ENCODE data around the gene PLB1. TPM values are rescaled to one million over a fixed set of nuclear protein-coding genes. Genes with fewer than 3 reads are reported as not detected.

Gene PLB1
- total and polyA plus RNA-seq, 2 donors (not counting 1 experiment from before 2014, with no cell fraction given), result 0.25 to 0.51 TPM

- Histone ChIP-seq H3K27ac (ENCODE audit: low read length in 2 of 2) (no peak overlapping the region), H3K4me3 (ENCODE audit: control extremely low read depth in 1 of 5, extremely low read depth in 1 of 5, insufficient read depth in 1 of 5, low read depth in 2 of 5, low read length in 4 of 5) (no peak overlapping the region), H3K9me3 (ENCODE audit: control extremely low read depth in 1 of 3, control insufficient read depth in 2 of 3, insufficient read depth in 1 of 3, low read length in 2 of 3) (peaks cover 0 to 3% (median 0%) of the 10 kb centered on the region in 3 donors), H3K36me3 (replicated peaks in 1 of 2; ENCODE audit: control extremely low read depth in 1 of 2, control insufficient read depth in 1 of 2, extremely low read depth in 1 of 2, insufficient read depth in 2 of 2, low read length in 1 of 2) (no peaks in the 10 kb centered on the region), H4K20me1 (ENCODE audit: control insufficient read depth, insufficient read depth, low read length, poor library complexity, severe bottlenecking) (no peaks in the 10 kb centered on the region), H3K79me2 (ENCODE audit: control insufficient read depth, insufficient read depth, low read length) (no peaks in the 10 kb centered on the region), H3K9ac (ENCODE audit: low read length) (no peak overlapping the region), H2AFZ (ENCODE audit: insufficient read depth, low read depth, low read length, poor library complexity, severe bottlenecking) (no peak overlapping the region), H3K27me3 (replicated peaks in 1 of 4; ENCODE audit: control extremely low read depth in 1 of 4, control insufficient read depth in 3 of 4, insufficient read depth in 4 of 4, low read length in 3 of 4) (no peaks in the 10 kb centered on the region), H3K4me1 (ENCODE audit: control insufficient read depth in 2 of 2, insufficient read depth in 2 of 2, low read length in 2 of 2) (peaks cover 15 to 18% of the 10 kb centered on the region in 2 donors), H3K4me2 (replicated peaks; ENCODE audit: low read depth, low read length, poor library complexity, severe bottlenecking) (no peak overlapping the region)
- intact Hi-C loops (cut with micrococcal nuclease), result no loop called here
- DNase-seq (no peak), ATAC-seq (ENCODE audit: low read depth) (no peak)
- peaks cover 25% of the 10 kb centered on the region for H3K4me1 Mint-ChIP-seq
- 100% methylated on average over 4 of the region's 5 CpGs for WGBS (ENCODE audit: insufficient coverage)
- H3K4me3 Mint-ChIP-seq, result no peak overlapping the region
- no peaks in the 10 kb centered on the region for H3K27me3 Mint-ChIP-seq
- POLR2A ChIA-PET, result no interaction called here
- no peak overlapping the region for H3K27ac Mint-ChIP-seq
- CTCF ChIA-PET, result no interaction called here
- H3K9me3 Mint-ChIP-seq (ENCODE audit: insufficient read depth), result no peaks in the 10 kb centered on the region
- TF ChIP-seq EZH2 (IDR thresholded peaks at IDR 0.05; ENCODE audit: borderline replicate concordance, insufficient read depth, low read depth, low read length, poor library complexity, severe bottlenecking) (no peak), CTCF (IDR thresholded peaks at IDR 0.05) (no peak)
Measured at GRCh38 chr2:28627722-28628480, 132.0 kb downstream of the PLB1 start.

- intact Hi-C loops (cut with micrococcal nuclease), result no loop called here
- CTCF ChIA-PET, result no interaction called here
- DNase-seq (no peak), ATAC-seq (ENCODE audit: low read depth) (no peak)
- Histone ChIP-seq H3K4me3 (ENCODE audit: control extremely low read depth in 1 of 5, extremely low read depth in 1 of 5, insufficient read depth in 1 of 5, low read depth in 2 of 5, low read length in 4 of 5) (no peak overlapping the region), H3K4me2 (replicated peaks; ENCODE audit: low read depth, low read length, poor library complexity, severe bottlenecking) (no peak overlapping the region), H3K36me3 (replicated peaks in 1 of 2; ENCODE audit: control extremely low read depth in 1 of 2, control insufficient read depth in 1 of 2, extremely low read depth in 1 of 2, insufficient read depth in 2 of 2, low read length in 1 of 2) (no peaks in the 10 kb centered on the region), H3K9me3 (ENCODE audit: control extremely low read depth in 1 of 3, control insufficient read depth in 2 of 3, insufficient read depth in 1 of 3, low read length in 2 of 3) (peaks cover 0 to 3% (median 0%) of the 10 kb centered on the region in 3 donors), H3K9ac (ENCODE audit: low read length) (no peak overlapping the region), H4K20me1 (ENCODE audit: control insufficient read depth, insufficient read depth, low read length, poor library complexity, severe bottlenecking) (no peaks in the 10 kb centered on the region), H3K27me3 (replicated peaks in 1 of 4; ENCODE audit: control extremely low read depth in 1 of 4, control insufficient read depth in 3 of 4, insufficient read depth in 4 of 4, low read length in 3 of 4) (no peaks in the 10 kb centered on the region), H2AFZ (ENCODE audit: insufficient read depth, low read depth, low read length, poor library complexity, severe bottlenecking) (no peak overlapping the region), H3K4me1 (ENCODE audit: control insufficient read depth in 2 of 2, insufficient read depth in 2 of 2, low read length in 2 of 2) (peaks cover 15 to 18% of the 10 kb centered on the region in 2 donors), H3K27ac (ENCODE audit: low read length in 2 of 2) (no peak overlapping the region), H3K79me2 (ENCODE audit: control insufficient read depth, insufficient read depth, low read length) (no peaks in the 10 kb centered on the region)
- no peak for TF ChIP-seq CTCF (IDR thresholded peaks at IDR 0.05)
- TF ChIP-seq EZH2 (IDR thresholded peaks at IDR 0.05; ENCODE audit: borderline replicate concordance, insufficient read depth, low read depth, low read length, poor library complexity, severe bottlenecking), result no peak
- Mint-ChIP-seq H3K9me3 (ENCODE audit: insufficient read depth) (no peaks in the 10 kb centered on the region), H3K4me3 (no peak overlapping the region), H3K27me3 (no peaks in the 10 kb centered on the region), H3K4me1 (peaks cover 19% of the 10 kb centered on the region), H3K27ac (no peak overlapping the region)
- POLR2A ChIA-PET, result interaction anchor here (0.6 kb wide), 1 partner anchor 48 kb away, joined by 3 read pairs; no protein-coding TSS in a partner anchor
- 97% methylated on average over 7 of the region's 8 CpGs for WGBS (ENCODE audit: insufficient coverage)
Measured at GRCh38 chr2:28628506-28628905, 132.6 kb downstream of the PLB1 start.
